Epithelial cell of proximal tubule (primary cell): ENCODE results near the gene ADORA1. TPM values are rescaled to one million over a fixed set of nuclear protein-coding genes. Genes with fewer than 3 reads are reported as not detected.

Source experiments
- DNase-seq: peaks from one replicate; pipeline ENCODE4 v3.0.0-alpha.2; 2011; ENCODE audit warnings: low read depth
- H3K4me3 ChIP-seq: 2 replicates; pipeline ENCODE4 v1.5.1; 2011; ENCODE audit warnings: low read depth, mild to moderate bottlenecking, low read length
- CTCF ChIP-seq: conservative IDR thresholded peaks from 2 replicates; pipeline ENCODE4 v1.5.1; 2012; ENCODE audit warnings: low read depth, mild to moderate bottlenecking, low read length
- total RNA-seq: library from RNA; depleted of rRNA; stranded (reverse); fragments of >200 nt; gene quantifications from 2 replicates; pipeline ENCODE4 v1.2.3, GENCODE V29; 2015

The ADORA1 gene
- total RNA-seq, 1 donor from 2014 or later: 3.7 TPM

- peak; percentile 86 for DNase-seq
- TF ChIP-seq CTCF: no peak
- H3K4me3 ChIP-seq: no peak overlapping the region
These were observed 24.9 kb downstream of the ADORA1 start for GRCh38 chr1:203152158-203153034.

- no peak for TF ChIP-seq CTCF
- no peak overlapping the region for H3K4me3 ChIP-seq
- DNase-seq: no peak
These were observed 25.8 kb downstream of the ADORA1 start for GRCh38 chr1:203153051-203153988.

- no peak for TF ChIP-seq CTCF
- no peak overlapping the region for H3K4me3 ChIP-seq
- DNase-seq: no peak
These were observed 26.7 kb downstream of the ADORA1 start for GRCh38 chr1:203153989-203154821.

GRCh38 chr1:203156280-203156679, 28.8 kb downstream of the ADORA1 start:
- TF ChIP-seq CTCF: no peak
- DNase-seq: no peak
- no peak overlapping the region for H3K4me3 ChIP-seq

- H3K4me3 ChIP-seq: no peak overlapping the region
- TF ChIP-seq CTCF: no peak
- no peak for DNase-seq
These were observed 30.9 kb downstream of the ADORA1 start for GRCh38 chr1:203158423-203158822.

GRCh38 chr1:203158960-203159665, 31.6 kb downstream of the ADORA1 start:
- no peak for TF ChIP-seq CTCF
- H3K4me3 ChIP-seq: no peak overlapping the region
- no peak for DNase-seq
